GM12872 (cell line): ENCODE data around the gene CRTAP.

Source experiments
- CTCF ChIP-seq: IDR thresholded peaks from 3 replicates; pipeline ENCODE4 v1.5.1; 2011; ENCODE audit warnings: low read depth, mild to moderate bottlenecking, low read length, moderate library complexity; ENCODE audit not compliant: insufficient read depth

The CRTAP gene

GRCh38 chr3:33132019-33132360, 18.2 kb downstream of the CRTAP start:
- no peak for TF ChIP-seq CTCF

GRCh38 chr3:33134026-33134625, 20.3 kb downstream of the CRTAP start:
- no peak for TF ChIP-seq CTCF

GRCh38 chr3:33137691-33138090, 23.9 kb downstream of the CRTAP start:
- TF ChIP-seq CTCF, result no peak

GRCh38 chr3:33139996-33140395, 26.2 kb downstream of the CRTAP start:
- no peak for TF ChIP-seq CTCF

GRCh38 chr3:33141006-33141405, 27.2 kb downstream of the CRTAP start:
- no peak for TF ChIP-seq CTCF

GRCh38 chr3:33144433-33144832, 30.6 kb downstream of the CRTAP start:
- peak; percentile 72 for TF ChIP-seq CTCF

GRCh38 chr3:33145221-33145900, 31.5 kb downstream of the CRTAP start:
- TF ChIP-seq CTCF, result no peak
